GM23338 (cell line): ENCODE measurements around the gene USP3. TPM values are rescaled to one million over a fixed set of nuclear protein-coding genes. Genes with fewer than 3 reads are reported as not detected.

Experiments used
- ATAC-seq: fragments of 200-7000 bp; cut with Tn5 transposase; 3 replicates; pipeline ENCODE4 v1.9.1; 2020
- DNase-seq: peaks from one replicate; pipeline ENCODE4 v3.0.0-alpha.2; 2015; ENCODE audit warnings: low spot score
- H2AFZ ChIP-seq: fragments of 200-600 bp; sonication (generic); 2 replicates; pipeline ENCODE4 v1.8.0; 2016; ENCODE audit warnings: antibody characterized with exemption, mild to moderate bottlenecking, moderate library complexity
- H3F3A ChIP-seq: fragments of 200-600 bp; sonication (generic); replicated peaks from 2 replicates; pipeline ENCODE4 v1.8.0; 2017; ENCODE audit warnings: antibody characterized with exemption, mixed run types, low read depth
- H3K27ac ChIP-seq: fragments of 200-600 bp; sonication (generic); 2 replicates; pipeline ENCODE4 v1.6.1; 2016; ENCODE audit warnings: low read depth
- H3K27me3 ChIP-seq: fragments of 200-600 bp; sonication (generic); 2 replicates; pipeline ENCODE4 v1.8.0; 2016; ENCODE audit warnings: mild to moderate bottlenecking, mixed run types, moderate library complexity; ENCODE audit not compliant: insufficient read depth
- H3K36me3 ChIP-seq: fragments of 200-600 bp; sonication (generic); 2 replicates; pipeline ENCODE4 v1.8.0; 2016; ENCODE audit warnings: mild to moderate bottlenecking; ENCODE audit not compliant: insufficient read depth
- H3K4me1 ChIP-seq: fragments of 200-600 bp; sonication (generic); 2 replicates; pipeline ENCODE4 v1.8.0; 2016; ENCODE audit warnings: mild to moderate bottlenecking, moderate library complexity; ENCODE audit not compliant: insufficient read depth
- H3K4me2 ChIP-seq: fragments of 200-600 bp; sonication (generic); 2 replicates; pipeline ENCODE4 v1.7.1; 2017; ENCODE audit warnings: mixed run types
- H3K4me3 ChIP-seq: fragments of 200-600 bp; sonication (generic); 2 replicates; pipeline ENCODE4 v1.6.1; 2016; ENCODE audit warnings: mixed run types
- H3K79me2 ChIP-seq: fragments of 200-600 bp; sonication (generic); replicated peaks from 2 replicates; pipeline ENCODE4 v1.8.0; 2017; ENCODE audit warnings: mild to moderate bottlenecking; ENCODE audit not compliant: insufficient read depth
- H3K9me2 ChIP-seq: fragments of 200-600 bp; sonication (generic); 2 replicates; pipeline ENCODE4 v1.8.0; 2017; ENCODE audit not compliant: insufficient read depth
- H4K20me1 ChIP-seq: fragments of 200-600 bp; sonication (generic); replicated peaks from 2 replicates; pipeline ENCODE4 v1.8.0; 2017; ENCODE audit warnings: mild to moderate bottlenecking; ENCODE audit not compliant: insufficient read depth
- H3K27ac Mint-ChIP-seq: 2 replicates; pipeline ENCODE4 v1.8.0; 2020; ENCODE audit warnings: inconsistent platforms, mild to moderate bottlenecking, moderate library complexity, mixed read lengths
- H3K27me3 Mint-ChIP-seq: 3 replicates; pipeline ENCODE4 v1.8.0; 2022; ENCODE audit warnings: low read depth, mild to moderate bottlenecking, moderate library complexity, mixed read lengths, inconsistent platforms; ENCODE audit not compliant: insufficient read depth, poor library complexity
- H3K36me3 Mint-ChIP-seq: 3 replicates; pipeline ENCODE4 v1.8.0; 2021; ENCODE audit warnings: low read depth, mild to moderate bottlenecking, inconsistent platforms, moderate library complexity, mixed read lengths
- H3K4me1 Mint-ChIP-seq: 3 replicates; pipeline ENCODE4 v1.8.0; 2020; ENCODE audit warnings: mild to moderate bottlenecking, inconsistent platforms, mixed read lengths
- H3K4me3 Mint-ChIP-seq: 3 replicates; pipeline ENCODE4 v1.8.0; 2021; ENCODE audit warnings: moderate library complexity, mild to moderate bottlenecking, inconsistent platforms, mixed read lengths
- H3K9me3 Mint-ChIP-seq: 3 replicates; pipeline ENCODE4 v1.8.0; 2020; ENCODE audit warnings: moderate library complexity, mild to moderate bottlenecking, inconsistent platforms, mixed read lengths
- CREB1 ChIP-seq: fragments of 250-450 bp; sonication (Bioruptor Pico); IDR thresholded peaks from 2 replicates; pipeline ENCODE4 v1.5.0; 2020; ENCODE audit warnings: low read depth, mild to moderate bottlenecking, moderate library complexity
- ETS1 ChIP-seq: IDR thresholded peaks from 2 replicates; pipeline ENCODE4 v1.6.1; 2016; ENCODE audit warnings: antibody characterized with exemption
- EZH2 ChIP-seq: fragments of 200-600 bp; sonication (generic); IDR thresholded peaks from one replicate; pipeline ENCODE4 v1.8.0; 2017; ENCODE audit warnings: antibody characterized with exemption, mild to moderate bottlenecking, low read depth; ENCODE audit not compliant: unreplicated experiment
- EZH2phosphoT487 ChIP-seq: fragments of 200-600 bp; sonication (generic); IDR thresholded peaks from one replicate; pipeline ENCODE4 v1.8.1; 2018; ENCODE audit warnings: antibody characterized with exemption; ENCODE audit not compliant: unreplicated experiment
- JUNB ChIP-seq: IDR thresholded peaks from one replicate; pipeline ENCODE4 v1.6.1; 2016; ENCODE audit warnings: antibody characterized with exemption; ENCODE audit not compliant: unreplicated experiment
- POLR2AphosphoS5 ChIP-seq: IDR thresholded peaks from 2 replicates; pipeline ENCODE4 v1.6.1; 2016; ENCODE audit warnings: antibody characterized with exemption, low read depth
- REST ChIP-seq: IDR thresholded peaks from one replicate; pipeline ENCODE4 v1.6.1; 2018; ENCODE audit warnings: antibody characterized with exemption; ENCODE audit not compliant: unreplicated experiment
- STAT1 ChIP-seq: IDR thresholded peaks from one replicate; pipeline ENCODE4 v1.6.1; 2016; ENCODE audit warnings: antibody characterized with exemption; ENCODE audit not compliant: unreplicated experiment
- ZNF114 ChIP-seq: fragments of 250-450 bp; sonication (Bioruptor Pico); IDR thresholded peaks from 2 replicates; pipeline ENCODE4 v1.5.0; 2020; ENCODE audit warnings: mild to moderate bottlenecking, moderate library complexity
- ZNF331 ChIP-seq: fragments of 250-450 bp; sonication (Bioruptor Pico); IDR thresholded peaks from 2 replicates; pipeline ENCODE4 v1.5.0; 2020; ENCODE audit warnings: low read depth, mild to moderate bottlenecking, moderate library complexity
- polyA plus RNA-seq: library from polyadenylated mRNA; unstranded; fragments of >200 nt; fragmentation: Nextera tagmentation; extraction: Ambion mirVana; gene quantifications from 2 replicates; pipeline ENCODE4 v1.2.1, GENCODE V29; 2016
- total RNA-seq: library from RNA; depleted of rRNA; stranded (reverse); fragments of >200 nt; shearing (Covaris generic); gene quantifications from 2 replicates; pipeline ENCODE4 v1.2.3, GENCODE V29; 2014
- TF ChIP-seq, protein P1 (sequence below), 2 experiments: fragments of 200-600 bp in 1 of 2; sonication (generic) in 1 of 2; conservative IDR thresholded peaks; 2 replicates each; pipeline versions ENCODE4 v1.5.1 to v1.6.1; 2016 to 2017; ENCODE audit warnings: antibody characterized with exemption in 2 of 2, low read depth in 2 of 2, mild to moderate bottlenecking in 2 of 2, moderate library complexity in 1 of 2

Gene USP3
- total and polyA plus RNA-seq, 2 experiments from 2014 or later = 9.7 to 9.9 TPM

DNA sequence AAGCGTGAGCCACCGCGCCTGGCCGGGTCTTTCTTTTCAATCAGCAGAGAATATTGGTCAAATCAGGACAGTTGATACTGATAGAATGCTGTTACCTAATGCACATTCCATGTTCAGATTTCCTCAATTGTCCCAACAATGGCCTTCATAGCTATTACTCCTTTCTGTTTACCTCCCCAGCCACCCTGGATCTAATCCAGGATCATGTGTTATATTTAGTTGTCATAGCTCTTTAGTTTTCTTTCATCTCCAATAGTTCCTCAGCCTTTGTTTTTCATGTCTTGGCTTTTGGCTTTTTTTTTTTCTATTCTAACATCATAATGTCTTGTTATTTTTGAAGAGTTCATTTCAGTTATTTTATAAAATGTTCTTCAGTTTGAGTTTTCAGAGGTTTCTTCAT, 14.6 kb downstream of the USP3 start:
- H3K4me1 ChIP-seq = peaks cover 29% of the 10 kb centered on the region
- no peak overlapping the region for H3K4me3 Mint-ChIP-seq
- H2AFZ ChIP-seq = no peak overlapping the region
- H3K36me3 Mint-ChIP-seq = no peaks in the 10 kb centered on the region
- H3F3A ChIP-seq = no peaks in the 10 kb centered on the region
- no peaks in the 10 kb centered on the region for H3K9me2 ChIP-seq
- H3K27ac ChIP-seq = no peak overlapping the region
- H3K27me3 Mint-ChIP-seq = peaks cover 4% of the 10 kb centered on the region
- peaks cover 52% of the 10 kb centered on the region for H3K4me1 Mint-ChIP-seq
- H3K9me3 Mint-ChIP-seq = no peaks in the 10 kb centered on the region
- TF ChIP-seq, protein P1, sequence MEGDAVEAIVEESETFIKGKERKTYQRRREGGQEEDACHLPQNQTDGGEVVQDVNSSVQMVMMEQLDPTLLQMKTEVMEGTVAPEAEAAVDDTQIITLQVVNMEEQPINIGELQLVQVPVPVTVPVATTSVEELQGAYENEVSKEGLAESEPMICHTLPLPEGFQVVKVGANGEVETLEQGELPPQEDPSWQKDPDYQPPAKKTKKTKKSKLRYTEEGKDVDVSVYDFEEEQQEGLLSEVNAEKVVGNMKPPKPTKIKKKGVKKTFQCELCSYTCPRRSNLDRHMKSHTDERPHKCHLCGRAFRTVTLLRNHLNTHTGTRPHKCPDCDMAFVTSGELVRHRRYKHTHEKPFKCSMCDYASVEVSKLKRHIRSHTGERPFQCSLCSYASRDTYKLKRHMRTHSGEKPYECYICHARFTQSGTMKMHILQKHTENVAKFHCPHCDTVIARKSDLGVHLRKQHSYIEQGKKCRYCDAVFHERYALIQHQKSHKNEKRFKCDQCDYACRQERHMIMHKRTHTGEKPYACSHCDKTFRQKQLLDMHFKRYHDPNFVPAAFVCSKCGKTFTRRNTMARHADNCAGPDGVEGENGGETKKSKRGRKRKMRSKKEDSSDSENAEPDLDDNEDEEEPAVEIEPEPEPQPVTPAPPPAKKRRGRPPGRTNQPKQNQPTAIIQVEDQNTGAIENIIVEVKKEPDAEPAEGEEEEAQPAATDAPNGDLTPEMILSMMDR (conservative IDR thresholded peaks at IDR 0.05; ENCODE audit: low read depth in 2 of 2) = no peak
- TF ChIP-seq ETS1 (no peak), ZNF114 (CRISPR knock-in tag) (no peak), REST (no peak), STAT1 (no peak), POLR2AphosphoS5 (no peak), EZH2phosphoT487 (no peak), EZH2 (no peak), CREB1 (CRISPR knock-in tag) (no peak), JUNB (no peak), ZNF331 (CRISPR knock-in tag) (no peak)
- H3K4me2 ChIP-seq = no peak overlapping the region
- no peak overlapping the region for H3K4me3 ChIP-seq
- H3K27me3 ChIP-seq = no peaks in the 10 kb centered on the region; the same call in 1 of the 2 replicates
- no peaks in the 10 kb centered on the region for H4K20me1 ChIP-seq
- ATAC-seq = no peak
- no peaks in the 10 kb centered on the region for H3K79me2 ChIP-seq
- no peak overlapping the region for H3K27ac Mint-ChIP-seq
- no peak for DNase-seq
- H3K36me3 ChIP-seq = no peaks in the 10 kb centered on the region
